Activated CD4-positive, alpha-beta T cell treated with anti-CD3 and anti-CD28 coated beads for 36 hours (primary cell): Measurements from ENCODE around the gene ZNF248. TPM values are rescaled to one million over a fixed set of nuclear protein-coding genes. Genes with fewer than 3 reads are reported as not detected.

Experiments
- ATAC-seq: fragments of 200-7000 bp; cut with Tn5 transposase; one replicate; pipeline ENCODE4 v1.10.0; 2021; ENCODE audit warnings: mild to moderate bottlenecking, moderate library complexity
- CTCF ChIA-PET: fragments of 350-600 bp; sonication (Branson Sonifier 250); formaldehyde crosslinking; loops from one replicate; lab custom pipeline; 2021; ENCODE audit warnings: antibody characterized with exemption; lab: Charles Lee
- POLR2A ChIA-PET: fragments of 350-600 bp; sonication (Branson Sonifier 250); formaldehyde crosslinking; loops from one replicate; lab custom pipeline; 2021; ENCODE audit warnings: antibody characterized with exemption, inconsistent platforms; lab: Charles Lee
- DNase-seq: peaks from one replicate; pipeline ENCODE4 v3.0.0-alpha.2; 2020
- H3K27ac Mint-ChIP-seq: one replicate; pipeline ENCODE4 v1.8.0; 2021; ENCODE audit warnings: mixed read lengths
- H3K27me3 Mint-ChIP-seq: one replicate; pipeline ENCODE4 v1.8.0; 2021; ENCODE audit warnings: mixed read lengths
- H3K36me3 Mint-ChIP-seq: one replicate; pipeline ENCODE4 v1.8.0; 2021; ENCODE audit warnings: low read depth, mixed read lengths
- H3K4me1 Mint-ChIP-seq: one replicate; pipeline ENCODE4 v1.8.0; 2021; ENCODE audit warnings: mixed read lengths
- H3K4me3 Mint-ChIP-seq: one replicate; pipeline ENCODE4 v1.8.0; 2021; ENCODE audit warnings: mild to moderate bottlenecking, moderate library complexity, mixed read lengths
- H3K9me3 Mint-ChIP-seq: one replicate; pipeline ENCODE4 v1.8.0; 2021; ENCODE audit warnings: low read depth, mixed read lengths
- intact Hi-C, 2 experiments: fragments of 100-400 bp; cut with DNase I in 1 of 2; cut with micrococcal nuclease in 1 of 2; formaldehyde crosslinking; loops; one replicate each; pipeline versions ENCODE4 v1.14.2 to v1.15.1; 2022 to 2024; cut with DNase I, micrococcal nuclease
- total RNA-seq, 2 experiments: library from RNA; stranded (reverse); gene quantifications; one replicate each; pipeline ENCODE4 v1.2.3, GENCODE V29; 2021

ZNF248 gene
- total RNA-seq, 2 experiments from 2014 or later, result 7.3 to 8.2 TPM

DNA sequence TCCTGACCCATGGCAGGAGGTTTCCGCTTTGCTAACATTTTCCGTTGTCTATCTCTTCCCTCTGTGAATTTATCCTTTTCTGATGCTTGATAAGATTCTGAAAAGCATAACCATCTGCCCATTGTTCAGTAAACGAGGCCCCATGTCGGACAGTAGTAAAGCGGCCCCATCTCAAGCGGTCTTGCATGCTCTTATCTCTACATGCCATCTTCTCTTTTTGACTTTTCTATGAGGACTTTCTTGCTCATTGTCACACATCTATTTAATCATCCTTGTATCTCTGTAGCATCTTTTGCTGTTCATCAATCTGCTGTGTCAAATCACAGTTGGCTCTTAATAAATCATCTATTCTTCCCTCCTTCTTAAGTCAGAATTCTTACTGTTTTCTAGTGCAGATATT, 37.6 kb downstream of the ZNF248 start:
- H3K9me3 Mint-ChIP-seq, result peaks cover 50% of the 10 kb centered on the region
- intact Hi-C loops, result loop anchor here in 1 of 2 experiments (10.0 kb wide), 1 partner anchor 305 kb away; no protein-coding TSS in a partner anchor
- no peaks in the 10 kb centered on the region for H3K4me1 Mint-ChIP-seq
- CTCF ChIA-PET, result no interaction called here
- POLR2A ChIA-PET, result no interaction called here
- no peak for ATAC-seq
- no peak overlapping the region for H3K4me3 Mint-ChIP-seq
- no peaks in the 10 kb centered on the region for H3K27me3 Mint-ChIP-seq
- no peak overlapping the region for H3K27ac Mint-ChIP-seq
- no peak for DNase-seq
- peaks cover 14% of the 10 kb centered on the region for H3K36me3 Mint-ChIP-seq

DNA sequence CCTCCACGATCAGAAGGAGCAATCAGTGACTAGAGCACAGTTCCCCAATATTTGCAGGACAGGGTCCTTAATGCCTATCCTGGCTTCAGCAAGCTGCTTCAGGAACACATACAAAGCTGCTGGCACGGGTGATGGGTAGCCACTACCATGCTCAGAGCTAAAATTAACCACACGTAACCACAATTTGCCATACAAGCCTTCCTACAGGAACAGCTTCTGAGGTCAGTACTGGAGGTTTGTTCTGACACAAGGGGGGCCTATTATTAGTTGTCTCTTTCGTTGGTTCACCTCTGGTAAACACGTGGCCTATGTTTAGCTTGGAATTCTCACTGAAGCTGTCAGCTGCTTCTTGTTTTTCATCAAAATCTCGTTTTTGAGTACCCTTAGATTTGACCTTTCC, 41.1 kb downstream of the ZNF248 start:
- ATAC-seq (no peak), DNase-seq (no peak)
- H3K36me3 Mint-ChIP-seq, result peaks cover 13% of the 10 kb centered on the region
- peaks cover 65% of the 10 kb centered on the region for H3K9me3 Mint-ChIP-seq
- ChIA-PET POLR2A (no interaction called here), CTCF (no interaction called here)
- H3K27me3 Mint-ChIP-seq, result no peaks in the 10 kb centered on the region
- intact Hi-C loops, result no loop called here
- H3K4me3 Mint-ChIP-seq, result no peak overlapping the region
- no peaks in the 10 kb centered on the region for H3K4me1 Mint-ChIP-seq
- H3K27ac Mint-ChIP-seq, result no peak overlapping the region

DNA sequence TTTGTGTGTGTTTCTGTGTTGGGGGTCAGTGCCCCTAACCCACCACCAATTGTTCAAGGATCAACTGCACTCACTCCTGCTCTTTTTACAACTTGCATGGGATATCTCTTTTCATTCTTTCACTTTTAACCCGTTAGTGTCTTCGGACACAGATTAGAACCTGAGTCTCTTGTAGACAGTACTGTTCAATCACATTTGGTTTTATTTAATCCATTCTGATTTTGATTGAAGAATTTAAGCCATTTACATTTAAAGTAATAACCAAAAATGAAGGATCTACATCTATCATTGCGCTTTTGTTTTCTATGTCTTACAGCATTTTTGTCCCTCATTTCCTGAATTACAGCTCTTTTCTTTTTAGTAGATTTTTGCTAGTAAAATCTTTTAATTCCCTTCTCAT, 43.6 kb downstream of the ZNF248 start:
- no peak overlapping the region for H3K27ac Mint-ChIP-seq
- no peak for ATAC-seq

DNA sequence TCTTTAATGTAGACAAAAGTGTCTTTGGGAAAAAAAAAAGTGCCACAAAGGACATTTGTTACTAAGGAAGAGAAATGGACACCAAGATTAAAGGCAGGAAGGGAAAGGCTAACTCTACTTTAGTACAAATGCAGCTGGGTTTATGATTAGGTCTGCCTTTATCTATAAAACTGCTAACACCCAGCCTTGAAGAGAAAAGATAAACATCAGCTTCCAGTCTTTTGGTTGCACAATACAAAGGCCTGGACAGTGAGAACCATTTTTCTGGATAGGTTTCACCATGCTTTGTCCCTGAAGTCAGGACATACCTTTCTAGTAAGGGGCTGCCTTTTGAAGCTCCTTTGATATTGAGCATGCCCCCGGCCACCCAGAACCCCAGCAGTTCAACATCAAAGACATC, 45.1 kb downstream of the ZNF248 start:
- no peaks in the 10 kb centered on the region for H3K27me3 Mint-ChIP-seq
- no peak overlapping the region for H3K27ac Mint-ChIP-seq
- H3K4me3 Mint-ChIP-seq, result no peak overlapping the region
- peaks cover 11% of the 10 kb centered on the region for H3K36me3 Mint-ChIP-seq
- CTCF ChIA-PET, result no interaction called here
- peaks cover 51% of the 10 kb centered on the region for H3K9me3 Mint-ChIP-seq
- intact Hi-C loops, result no loop called here
- POLR2A ChIA-PET, result no interaction called here
- ATAC-seq (no peak), DNase-seq (no peak)
- H3K4me1 Mint-ChIP-seq, result no peaks in the 10 kb centered on the region

More for the DNA sequence above, 43.6 kb downstream of the ZNF248 start:
- no peak overlapping the region for H3K4me3 Mint-ChIP-seq
- H3K9me3 Mint-ChIP-seq, result peaks cover 53% of the 10 kb centered on the region
- H3K36me3 Mint-ChIP-seq, result peaks cover 11% of the 10 kb centered on the region
- CTCF ChIA-PET, result no interaction called here
- POLR2A ChIA-PET, result no interaction called here
- intact Hi-C loops, result no loop called here
- no peaks in the 10 kb centered on the region for H3K4me1 Mint-ChIP-seq
- H3K27me3 Mint-ChIP-seq, result no peaks in the 10 kb centered on the region
- DNase-seq, result no peak

DNA sequence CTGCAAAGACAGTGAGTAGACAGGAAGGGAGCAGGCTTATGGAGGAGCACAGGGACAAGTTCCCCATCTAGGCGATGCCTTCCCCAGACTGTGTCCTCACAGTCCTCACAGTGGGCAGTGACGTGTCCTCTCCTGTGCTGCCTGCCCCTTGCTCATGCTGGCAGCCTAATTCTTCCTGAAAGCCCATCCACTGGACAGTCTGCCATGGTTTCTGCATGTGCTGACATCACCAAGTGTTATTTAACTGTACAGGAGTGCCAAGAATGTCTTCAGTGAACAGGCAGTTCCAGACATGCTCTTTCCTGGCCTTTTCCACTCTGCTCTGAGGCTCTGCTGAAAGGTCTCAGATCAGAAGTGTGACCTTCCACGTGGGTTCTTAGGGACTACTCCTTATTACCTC, 54.1 kb downstream of the ZNF248 start:
- H3K36me3 Mint-ChIP-seq, result peaks cover 7% of the 10 kb centered on the region
- ATAC-seq (no peak), DNase-seq (no peak)
- H3K27me3 Mint-ChIP-seq, result no peaks in the 10 kb centered on the region
- H3K9me3 Mint-ChIP-seq, result peaks cover 12% of the 10 kb centered on the region
- intact Hi-C loops, result no loop called here
- H3K4me3 Mint-ChIP-seq, result no peak overlapping the region
- H3K4me1 Mint-ChIP-seq, result no peaks in the 10 kb centered on the region
- POLR2A ChIA-PET, result no interaction called here
- CTCF ChIA-PET, result no interaction called here
- no peak overlapping the region for H3K27ac Mint-ChIP-seq

DNA sequence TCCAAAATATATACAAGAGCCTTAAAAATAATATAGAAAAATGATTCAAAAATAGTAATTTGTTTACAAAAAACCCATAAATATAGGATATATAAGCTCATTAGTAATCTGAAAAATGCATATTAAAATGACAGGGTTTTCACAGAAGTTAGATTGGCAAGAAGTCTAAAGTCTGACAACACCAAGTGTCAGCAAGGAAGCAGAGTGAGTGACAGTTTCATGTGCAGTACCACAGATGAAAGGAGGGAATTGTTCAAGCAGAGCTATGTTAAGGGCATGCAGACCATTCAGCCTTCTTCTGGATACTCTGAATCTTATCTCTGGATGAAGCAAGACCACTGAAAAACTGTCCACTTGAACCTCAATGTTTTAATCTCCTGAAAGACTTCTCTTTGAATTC, 55.9 kb downstream of the ZNF248 start:
- no peak for ATAC-seq
- CTCF ChIA-PET, result interaction anchor here (0.6 to 0.7 kb wide), 2 partner anchors 229 to 343 kb away, joined by 3 read pairs; no protein-coding TSS in a partner anchor
- Mint-ChIP-seq H3K9me3 (peaks cover 11% of the 10 kb centered on the region), H3K27ac (no peak overlapping the region), H3K36me3 (peaks cover 7% of the 10 kb centered on the region), H3K4me1 (no peaks in the 10 kb centered on the region), H3K27me3 (no peaks in the 10 kb centered on the region), H3K4me3 (no peak overlapping the region)
- POLR2A ChIA-PET, result interaction anchor here (0.6 kb wide), 1 partner anchor 13 kb away, joined by 4 read pairs; no protein-coding TSS in a partner anchor
- DNase-seq, result no peak
- intact Hi-C loops, result no loop called here

DNA sequence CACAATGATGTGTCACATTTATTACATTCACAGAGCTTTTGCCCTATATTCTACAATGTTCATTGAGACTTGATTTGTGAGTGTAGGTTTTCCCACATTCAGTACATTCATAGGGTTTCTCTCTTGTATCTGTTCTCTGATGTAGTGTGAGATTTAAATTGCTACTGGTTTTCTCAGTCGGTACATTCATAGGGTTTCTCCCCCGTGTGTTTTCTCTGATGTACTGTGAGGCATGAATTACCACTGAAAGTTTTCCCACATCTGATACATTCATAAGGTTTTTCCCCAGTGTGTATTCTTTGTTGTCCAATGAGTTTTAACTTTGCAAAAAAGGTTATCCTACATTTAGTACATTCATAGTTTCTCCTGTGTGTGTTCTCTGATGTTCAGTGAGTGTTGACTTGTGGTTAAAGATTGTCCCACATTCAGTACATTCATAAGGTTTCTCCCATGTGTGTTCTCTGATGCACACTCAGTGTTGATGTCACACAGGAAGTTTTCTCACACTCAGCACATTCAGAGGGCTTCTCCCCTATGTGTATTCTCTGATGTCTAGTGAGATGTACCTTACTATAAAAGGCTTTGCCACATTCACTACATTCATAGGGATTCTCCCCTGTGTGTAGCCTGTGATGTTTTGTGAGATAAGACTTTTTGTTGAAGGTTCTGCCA, 63.0 kb downstream of the ZNF248 start:
- H3K27ac Mint-ChIP-seq, result no peak overlapping the region
- H3K4me3 Mint-ChIP-seq, result no peak overlapping the region
- no peak for ATAC-seq
- H3K9me3 Mint-ChIP-seq, result peaks cover 33% of the 10 kb centered on the region
- no peaks in the 10 kb centered on the region for H3K27me3 Mint-ChIP-seq
- POLR2A ChIA-PET, result no interaction called here
- H3K36me3 Mint-ChIP-seq, result peaks cover 3% of the 10 kb centered on the region
- CTCF ChIA-PET, result no interaction called here
- intact Hi-C loops, result no loop called here
- no peaks in the 10 kb centered on the region for H3K4me1 Mint-ChIP-seq
- no peak for DNase-seq

DNA sequence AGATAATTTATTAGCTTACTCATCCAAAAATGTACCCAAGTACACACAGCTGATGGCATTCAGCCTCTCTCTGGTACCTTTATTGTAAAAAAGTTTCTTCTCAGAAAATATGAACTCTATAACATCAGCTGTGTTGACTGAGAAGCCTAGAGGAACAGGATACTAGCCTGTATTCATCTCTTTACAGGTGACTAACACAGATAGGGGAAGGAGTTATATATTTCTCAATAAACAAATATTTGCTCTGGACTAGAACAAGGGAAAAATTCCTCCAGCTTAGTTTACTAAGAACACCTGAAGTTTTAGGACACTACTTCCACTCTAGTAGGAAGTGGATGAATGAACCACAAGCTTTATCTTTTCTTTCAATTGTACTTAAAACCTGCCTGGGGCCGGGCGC, 67.8 kb downstream of the ZNF248 start:
- no peak for ATAC-seq
- Mint-ChIP-seq H3K4me3 (no peak overlapping the region), H3K27ac (no peak overlapping the region), H3K36me3 (peaks cover 6% of the 10 kb centered on the region), H3K4me1 (no peaks in the 10 kb centered on the region), H3K9me3 (peaks cover 26% of the 10 kb centered on the region), H3K27me3 (no peaks in the 10 kb centered on the region)
- POLR2A ChIA-PET, result no interaction called here
- CTCF ChIA-PET, result interaction anchor here (0.6 kb wide), 1 partner anchor 596 kb away, joined by 7 read pairs; no protein-coding TSS in a partner anchor
- no peak for DNase-seq
- intact Hi-C loops, result no loop called here

DNA sequence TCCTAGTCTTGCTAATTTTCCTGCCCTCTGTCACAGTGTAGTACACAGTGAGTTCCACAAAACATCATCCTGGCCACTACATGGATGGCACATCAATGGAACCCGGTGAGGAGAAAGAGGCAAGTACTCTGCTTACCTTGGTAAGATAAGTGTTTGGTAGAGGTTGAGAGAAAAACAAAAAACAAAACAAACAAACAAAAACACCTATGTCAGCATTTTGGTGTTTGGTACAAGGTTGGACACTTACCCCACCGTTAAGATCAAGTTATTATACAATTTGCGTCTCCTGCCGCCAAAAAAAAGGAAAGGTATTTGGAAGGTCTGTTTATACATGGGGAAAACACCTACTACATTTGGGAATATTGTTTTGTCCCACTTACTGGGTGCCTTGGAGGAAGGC, 72.7 kb downstream of the ZNF248 start:
- Mint-ChIP-seq H3K4me3 (no peak overlapping the region), H3K9me3 (peaks cover 18% of the 10 kb centered on the region), H3K36me3 (peaks cover 9% of the 10 kb centered on the region), H3K4me1 (no peaks in the 10 kb centered on the region), H3K27me3 (no peaks in the 10 kb centered on the region), H3K27ac (no peak overlapping the region)
- intact Hi-C loops, result no loop called here
- no peak for ATAC-seq
- POLR2A ChIA-PET, result no interaction called here
- CTCF ChIA-PET, result no interaction called here
- DNase-seq, result no peak

DNA sequence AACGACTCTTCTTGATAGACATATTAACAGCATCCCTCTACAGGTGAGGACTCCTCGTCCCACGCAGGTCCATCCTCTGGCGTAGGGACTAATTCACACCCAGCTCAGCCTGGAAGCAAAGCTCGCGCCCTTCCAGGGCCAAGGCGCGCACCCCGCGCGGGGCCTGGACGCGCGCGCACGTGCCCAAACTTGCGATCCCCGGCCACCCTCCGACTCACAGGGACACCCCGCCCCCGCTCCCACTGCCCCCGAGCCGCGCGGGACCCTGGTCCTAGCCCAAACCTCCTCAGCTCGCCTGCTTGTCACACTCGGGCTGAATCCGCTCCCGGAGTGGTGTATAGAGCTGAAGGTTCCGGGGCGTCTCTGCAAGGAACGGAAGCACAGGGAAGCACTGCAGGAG, 76.9 kb downstream of the ZNF248 start:
- Mint-ChIP-seq H3K4me1 (no peaks in the 10 kb centered on the region), H3K36me3 (peaks cover 5% of the 10 kb centered on the region), H3K4me3 (no peak overlapping the region), H3K27ac (no peak overlapping the region), H3K27me3 (no peaks in the 10 kb centered on the region), H3K9me3 (peaks cover 25% of the 10 kb centered on the region)
- CTCF ChIA-PET, result no interaction called here
- POLR2A ChIA-PET, result no interaction called here
- intact Hi-C loops, result no loop called here
- no peak for ATAC-seq
- no peak for DNase-seq

DNA sequence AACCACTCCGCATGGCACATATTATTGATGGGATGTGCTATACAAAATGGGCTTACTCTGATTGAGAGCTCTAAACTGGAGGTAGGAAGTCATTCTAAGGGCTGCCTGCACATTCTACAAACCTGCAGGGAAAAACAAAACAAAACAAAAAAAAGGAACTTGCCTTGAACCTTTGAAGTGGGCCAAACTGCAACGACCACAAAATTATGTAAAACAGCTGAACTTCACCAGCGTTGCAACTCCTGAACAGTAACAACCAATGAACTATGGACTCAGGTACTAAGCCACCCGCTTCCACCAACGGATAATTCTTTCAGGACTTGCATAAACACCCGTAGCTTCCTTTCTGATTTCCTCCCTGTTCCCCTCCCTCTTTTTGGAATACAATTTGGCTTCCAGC, 80.4 kb downstream of the ZNF248 start:
- ChIA-PET POLR2A (no interaction called here), CTCF (no interaction called here)
- H3K4me3 Mint-ChIP-seq, result no peak overlapping the region
- peaks cover 3% of the 10 kb centered on the region for H3K36me3 Mint-ChIP-seq
- no peaks in the 10 kb centered on the region for H3K4me1 Mint-ChIP-seq
- no peak for DNase-seq
- peaks cover 24% of the 10 kb centered on the region for H3K9me3 Mint-ChIP-seq
- H3K27ac Mint-ChIP-seq, result no peak overlapping the region
- no peaks in the 10 kb centered on the region for H3K27me3 Mint-ChIP-seq
- no peak for ATAC-seq
- intact Hi-C loops, result no loop called here

DNA sequence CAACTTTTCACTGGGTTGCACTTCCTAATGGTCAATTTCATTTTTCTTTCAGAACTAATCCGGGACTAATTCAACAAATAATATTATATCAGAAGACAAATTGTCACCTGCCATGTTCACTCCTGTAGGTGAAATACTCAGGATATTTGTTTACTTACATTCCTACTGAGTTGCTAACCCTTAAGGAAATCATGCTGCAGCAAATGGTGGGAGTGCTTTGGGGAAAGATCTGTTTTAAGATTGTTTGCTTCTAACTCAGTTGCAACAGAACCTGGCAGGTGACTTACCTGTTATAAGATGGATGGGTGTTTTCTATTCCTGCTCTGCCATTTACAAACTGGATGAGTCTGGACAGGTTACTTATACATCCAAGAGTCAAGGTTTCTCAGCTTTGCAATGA, 81.8 kb downstream of the ZNF248 start:
- Mint-ChIP-seq H3K4me3 (no peak overlapping the region), H3K4me1 (no peaks in the 10 kb centered on the region), H3K36me3 (no peaks in the 10 kb centered on the region), H3K9me3 (peaks cover 25% of the 10 kb centered on the region), H3K27me3 (no peaks in the 10 kb centered on the region), H3K27ac (no peak overlapping the region)
- no peak for ATAC-seq
- ChIA-PET POLR2A (no interaction called here), CTCF (no interaction called here)
- intact Hi-C loops, result no loop called here
- no peak for DNase-seq
